SK-N-SH treated with all-trans-retinoic acid at 6 μM for 48 hours (cell line): ENCODE measurements around the gene RBM14.
"Not testable (repeated sequence)": the region's sequence is repeated elsewhere in the genome, so short reads cannot be mapped to it uniquely, and the experiment has no call there.

Experiments used
- ATAC-seq: fragments of 200-7000 bp; cut with Tn5 transposase; 3 replicates; pipeline ENCODE4 v1.9.1; 2020; ENCODE audit warnings: mild to moderate bottlenecking, moderate library complexity
- ARNTL ChIP-seq: fragments of 450-650 bp; formaldehyde crosslinking; IDR thresholded peaks from 2 replicates; pipeline ENCODE4 v1.5.0; 2020; ENCODE audit warnings: low read depth, mild to moderate bottlenecking, moderate library complexity, borderline replicate concordance
- BACH2 ChIP-seq: fragments of 250-450 bp; sonication (Bioruptor Pico); IDR thresholded peaks from 2 replicates; pipeline ENCODE4 v1.9.0; 2021; ENCODE audit warnings: mild to moderate bottlenecking, borderline replicate concordance
- CREB5 ChIP-seq: fragments of 250-450 bp; sonication (Bioruptor Pico); IDR thresholded peaks from 2 replicates; pipeline ENCODE4 v1.5.1; 2020; ENCODE audit warnings: low read depth, mild to moderate bottlenecking, moderate library complexity
- CSDC2 ChIP-seq: fragments of 250-450 bp; sonication (Bioruptor Pico); IDR thresholded peaks from 2 replicates; pipeline ENCODE4 v1.5.0; 2020; ENCODE audit warnings: mild to moderate bottlenecking, moderate library complexity
- CSRNP3 ChIP-seq: fragments of 250-450 bp; sonication (Bioruptor Pico); IDR thresholded peaks from 2 replicates; pipeline ENCODE4 v1.5.1; 2021; ENCODE audit warnings: mild to moderate bottlenecking, moderate library complexity
- ESRRG ChIP-seq: fragments of 250-450 bp; sonication (Bioruptor Pico); IDR thresholded peaks from 2 replicates; pipeline ENCODE4 v1.6.1; 2021; ENCODE audit warnings: mild to moderate bottlenecking
- GLIS3 ChIP-seq: fragments of 250-450 bp; sonication (Bioruptor Pico); IDR thresholded peaks from 2 replicates; pipeline ENCODE4 v1.5.0; 2020; ENCODE audit warnings: mild to moderate bottlenecking, moderate library complexity
- ISL1 ChIP-seq: fragments of 250-450 bp; sonication (Bioruptor Pico); IDR thresholded peaks from 2 replicates; pipeline ENCODE4 v2.1.2; 2022; ENCODE audit warnings: mild to moderate bottlenecking, moderate library complexity
- OSR1 ChIP-seq: fragments of 250-450 bp; sonication (Bioruptor Pico); IDR thresholded peaks from 2 replicates; pipeline ENCODE4 v1.8.0; 2022; ENCODE audit warnings: moderate library complexity, mild to moderate bottlenecking, inconsistent platforms
- PPARA ChIP-seq: fragments of 250-450 bp; sonication (Bioruptor Pico); IDR thresholded peaks from 2 replicates; pipeline ENCODE4 v1.5.0; 2020; ENCODE audit warnings: mild to moderate bottlenecking, borderline replicate concordance
- RARB ChIP-seq: fragments of 250-450 bp; sonication (Bioruptor Pico); IDR thresholded peaks from 2 replicates; pipeline ENCODE4 v1.8.0; 2021; ENCODE audit warnings: mild to moderate bottlenecking, moderate library complexity
- SNAI2 ChIP-seq: fragments of 250-450 bp; sonication (Bioruptor Pico); IDR thresholded peaks from 2 replicates; pipeline ENCODE4 v1.5.0; 2020; ENCODE audit warnings: mild to moderate bottlenecking, moderate library complexity
- TOX ChIP-seq: fragments of 250-450 bp; sonication (Bioruptor Pico); IDR thresholded peaks from 2 replicates; pipeline ENCODE4 v1.8.0; 2021; ENCODE audit warnings: mild to moderate bottlenecking, moderate library complexity, borderline replicate concordance
- TSHZ2 ChIP-seq: fragments of 250-450 bp; sonication (Bioruptor Pico); IDR thresholded peaks from 2 replicates; pipeline ENCODE4 v1.5.0; 2020; ENCODE audit warnings: mild to moderate bottlenecking, moderate library complexity
- ZC3H10 ChIP-seq: fragments of 250-450 bp; sonication (Bioruptor Pico); IDR thresholded peaks from 2 replicates; pipeline ENCODE4 v1.5.1; 2021; ENCODE audit warnings: mild to moderate bottlenecking, moderate library complexity
- ZFP3 ChIP-seq: fragments of 250-450 bp; sonication (Bioruptor Pico); IDR thresholded peaks from 2 replicates; pipeline ENCODE4 v1.5.0; 2020; ENCODE audit warnings: mild to moderate bottlenecking, moderate library complexity
- ZNF565 ChIP-seq: fragments of 450-650 bp; formaldehyde crosslinking; conservative IDR thresholded peaks from 2 replicates; pipeline ENCODE4 v1.5.0; 2020; ENCODE audit warnings: low read depth, mild to moderate bottlenecking, moderate library complexity
- ZNF70 ChIP-seq: fragments of 450-650 bp; formaldehyde crosslinking; IDR thresholded peaks from 2 replicates; pipeline ENCODE4 v1.5.0; 2020; ENCODE audit warnings: mild to moderate bottlenecking, moderate library complexity
- ZNF8 ChIP-seq: fragments of 450-650 bp; formaldehyde crosslinking; IDR thresholded peaks from 2 replicates; pipeline ENCODE4 v1.5.0; 2020; ENCODE audit warnings: mild to moderate bottlenecking, moderate library complexity
- TF ChIP-seq, protein P1 (sequence below): fragments of 250-450 bp; sonication (Bioruptor Pico); IDR thresholded peaks from 2 replicates; pipeline ENCODE4 v1.8.0; 2020; ENCODE audit warnings: mild to moderate bottlenecking, moderate library complexity, borderline replicate concordance

RBM14 gene

GRCh38 chr11:66586136-66586535, 30.3 kb upstream of the RBM14 start:
- ATAC-seq = no peak
- TF ChIP-seq PPARA (CRISPR knock-in tag) (no peak), GLIS3 (CRISPR knock-in tag) (no peak), OSR1 (CRISPR knock-in tag) (no peak), TOX (CRISPR knock-in tag) (no peak), ZNF565 (no peak), ESRRG (no peak), ZFP3 (CRISPR knock-in tag) (no peak), ZC3H10 (no peak), TSHZ2 (CRISPR knock-in tag) (no peak), CSDC2 (CRISPR knock-in tag) (no peak), ZNF8 (CRISPR knock-in tag) (no peak), ARNTL (CRISPR knock-in tag) (no peak), ISL1 (CRISPR knock-in tag) (no peak), SNAI2 (CRISPR knock-in tag) (no peak)
- TF ChIP-seq, protein P1, sequence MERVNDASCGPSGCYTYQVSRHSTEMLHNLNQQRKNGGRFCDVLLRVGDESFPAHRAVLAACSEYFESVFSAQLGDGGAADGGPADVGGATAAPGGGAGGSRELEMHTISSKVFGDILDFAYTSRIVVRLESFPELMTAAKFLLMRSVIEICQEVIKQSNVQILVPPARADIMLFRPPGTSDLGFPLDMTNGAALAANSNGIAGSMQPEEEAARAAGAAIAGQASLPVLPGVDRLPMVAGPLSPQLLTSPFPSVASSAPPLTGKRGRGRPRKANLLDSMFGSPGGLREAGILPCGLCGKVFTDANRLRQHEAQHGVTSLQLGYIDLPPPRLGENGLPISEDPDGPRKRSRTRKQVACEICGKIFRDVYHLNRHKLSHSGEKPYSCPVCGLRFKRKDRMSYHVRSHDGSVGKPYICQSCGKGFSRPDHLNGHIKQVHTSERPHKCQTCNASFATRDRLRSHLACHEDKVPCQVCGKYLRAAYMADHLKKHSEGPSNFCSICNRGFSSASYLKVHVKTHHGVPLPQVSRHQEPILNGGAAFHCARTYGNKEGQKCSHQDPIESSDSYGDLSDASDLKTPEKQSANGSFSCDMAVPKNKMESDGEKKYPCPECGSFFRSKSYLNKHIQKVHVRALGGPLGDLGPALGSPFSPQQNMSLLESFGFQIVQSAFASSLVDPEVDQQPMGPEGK (CRISPR knock-in tag) = no peak

- not testable (repeated sequence) for ATAC-seq
These were observed 27.1 kb upstream of the RBM14 start for GRCh38 chr11:66589315-66589714.

DNA sequence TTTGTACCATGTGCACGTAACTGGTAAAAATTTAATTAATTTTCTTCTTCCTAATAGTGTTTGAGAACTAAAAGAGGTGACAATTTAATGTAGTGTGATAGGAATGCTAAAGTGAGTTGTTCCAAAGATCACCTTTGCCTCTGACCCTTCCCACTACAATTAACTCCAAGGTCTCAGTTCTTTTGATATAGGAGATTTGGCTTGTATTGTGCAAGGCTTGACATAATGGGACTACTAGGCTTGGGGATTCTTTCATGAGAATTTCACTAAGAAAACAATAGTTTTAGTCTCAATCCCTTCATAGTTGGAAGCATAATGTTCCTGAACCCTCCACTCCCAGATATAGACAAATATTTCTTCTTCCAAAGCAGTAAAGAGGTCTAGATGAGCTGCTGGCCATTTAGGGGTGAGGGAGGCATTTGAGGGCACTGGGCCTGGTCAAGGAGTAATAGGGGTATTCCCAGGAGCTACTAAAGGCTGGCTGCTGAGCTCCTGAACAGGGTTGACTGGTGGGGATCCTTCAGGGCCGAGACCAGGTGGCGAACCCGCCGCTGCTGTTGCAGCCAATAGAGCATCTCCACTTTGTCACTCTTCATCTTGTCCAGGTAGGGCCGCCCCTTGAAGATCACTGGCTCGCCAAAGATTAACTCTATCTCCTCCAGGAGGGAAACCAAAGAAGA, 26.3 kb upstream of the RBM14 start:
- ATAC-seq = no peak
- TF ChIP-seq PPARA (CRISPR knock-in tag) (no peak), CSRNP3 (no peak), TSHZ2 (CRISPR knock-in tag) (no peak), ZC3H10 (no peak), ARNTL (CRISPR knock-in tag) (no peak), CSDC2 (CRISPR knock-in tag) (no peak), TOX (CRISPR knock-in tag) (no peak), ZFP3 (CRISPR knock-in tag) (no peak), GLIS3 (CRISPR knock-in tag) (no peak), RARB (no peak), CREB5 (CRISPR knock-in tag) (no peak), ESRRG (no peak), ZNF70 (CRISPR knock-in tag) (no peak), BACH2 (CRISPR knock-in tag) (no peak)
- TF ChIP-seq, protein P1 (CRISPR knock-in tag) = no peak
